AG04449 (cell line): ENCODE data around the gene ST3GAL4.

Source experiments
- CTCF ChIA-PET: fragments of 350-600 bp; formaldehyde crosslinking; extraction: SDS; loops from one replicate; lab custom pipeline; 2021; ENCODE audit warnings: antibody characterized with exemption; lab: Yijun Ruan, JAX
- POLR2A ChIA-PET: fragments of 400-600, 350-600 bp; formaldehyde crosslinking; extraction: SDS; loops from one replicate; lab custom pipeline; 2020; ENCODE audit warnings: antibody characterized with exemption, inconsistent platforms; lab: Yijun Ruan, JAX
- DNase-seq: peaks from one replicate; pipeline ENCODE4 v3.0.0-alpha.2; 2010; ENCODE audit warnings: low read depth, low spot score
- H3K4me3 ChIP-seq: 2 replicates; pipeline ENCODE4 v1.5.1; 2011; ENCODE audit warnings: low read depth, mild to moderate bottlenecking, control low read depth, low read length
- TF ChIP-seq, protein P1 (sequence below): IDR thresholded peaks from one replicate; pipeline ENCODE4 v1.5.1; 2011; ENCODE audit warnings: mild to moderate bottlenecking, moderate library complexity, low read length, control low read depth, inconsistent platforms; ENCODE audit not compliant: insufficient read depth; ENCODE audit errors: missing control alignments

ST3GAL4 gene

GRCh38 chr11:126337126-126337473, 18.4 kb upstream of the ST3GAL4 start:
- ChIA-PET CTCF (interaction anchor here (1.2 kb wide), 1 partner anchor 27 kb away, joined by 3 read pairs; no protein-coding TSS in a partner anchor), POLR2A (no interaction called here)
- DNase-seq: no peak
- TF ChIP-seq, protein P1, sequence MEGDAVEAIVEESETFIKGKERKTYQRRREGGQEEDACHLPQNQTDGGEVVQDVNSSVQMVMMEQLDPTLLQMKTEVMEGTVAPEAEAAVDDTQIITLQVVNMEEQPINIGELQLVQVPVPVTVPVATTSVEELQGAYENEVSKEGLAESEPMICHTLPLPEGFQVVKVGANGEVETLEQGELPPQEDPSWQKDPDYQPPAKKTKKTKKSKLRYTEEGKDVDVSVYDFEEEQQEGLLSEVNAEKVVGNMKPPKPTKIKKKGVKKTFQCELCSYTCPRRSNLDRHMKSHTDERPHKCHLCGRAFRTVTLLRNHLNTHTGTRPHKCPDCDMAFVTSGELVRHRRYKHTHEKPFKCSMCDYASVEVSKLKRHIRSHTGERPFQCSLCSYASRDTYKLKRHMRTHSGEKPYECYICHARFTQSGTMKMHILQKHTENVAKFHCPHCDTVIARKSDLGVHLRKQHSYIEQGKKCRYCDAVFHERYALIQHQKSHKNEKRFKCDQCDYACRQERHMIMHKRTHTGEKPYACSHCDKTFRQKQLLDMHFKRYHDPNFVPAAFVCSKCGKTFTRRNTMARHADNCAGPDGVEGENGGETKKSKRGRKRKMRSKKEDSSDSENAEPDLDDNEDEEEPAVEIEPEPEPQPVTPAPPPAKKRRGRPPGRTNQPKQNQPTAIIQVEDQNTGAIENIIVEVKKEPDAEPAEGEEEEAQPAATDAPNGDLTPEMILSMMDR: no peak
- H3K4me3 ChIP-seq: no peak overlapping the region

- CTCF ChIA-PET: interaction anchor here (1.2 kb wide), 1 partner anchor 27 kb away, joined by 3 read pairs; no protein-coding TSS in a partner anchor
- no peak for DNase-seq
- H3K4me3 ChIP-seq: no peak overlapping the region
- TF ChIP-seq, protein P1: no peak
- POLR2A ChIA-PET: no interaction called here
Measured at GRCh38 chr11:126337474-126338241, 17.8 kb upstream of the ST3GAL4 start.

DNA sequence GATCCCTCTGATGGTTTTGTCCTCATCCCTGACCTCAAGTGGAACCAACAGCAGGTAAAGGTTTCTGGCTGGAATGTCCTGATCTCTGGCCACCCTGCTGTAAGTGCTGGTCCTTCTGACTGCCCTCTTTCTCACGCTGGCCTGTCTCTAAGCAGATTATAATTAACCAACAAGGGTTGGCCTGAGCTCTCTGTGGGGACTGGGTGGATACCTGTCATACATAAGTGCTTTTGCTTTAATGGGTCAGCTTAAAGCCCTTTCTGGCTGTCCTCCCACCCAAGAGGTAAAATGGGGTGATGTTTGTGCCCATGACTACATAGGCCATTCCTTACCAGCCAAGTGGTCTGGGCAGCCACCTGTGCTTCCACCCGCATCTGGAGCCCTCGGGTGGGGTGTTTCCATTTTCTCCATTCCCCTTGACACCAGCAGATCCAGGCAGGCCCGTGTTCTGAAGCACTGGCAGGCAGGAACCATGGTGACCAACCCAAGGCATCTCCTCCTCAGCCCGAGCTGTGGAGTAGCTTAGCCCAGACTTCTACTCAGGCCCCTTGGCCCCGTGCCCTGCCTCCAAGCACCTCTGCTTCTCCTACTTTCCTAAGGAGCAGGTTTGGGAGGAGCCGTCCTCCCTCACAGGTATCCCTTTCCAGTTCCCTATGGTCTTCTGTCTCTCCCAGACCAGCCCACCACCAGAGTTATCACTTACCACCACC, 17.0 kb upstream of the ST3GAL4 start:
- ChIA-PET CTCF (interaction anchor here (2.3 kb wide), 1 partner anchor 28 kb away, joined by 8 read pairs; no protein-coding TSS in a partner anchor), POLR2A (no interaction called here)
- no peak overlapping the region for H3K4me3 ChIP-seq
- no peak for DNase-seq
- TF ChIP-seq, protein P1: no peak

GRCh38 chr11:126339073-126339862, 16.2 kb upstream of the ST3GAL4 start:
- no peak for DNase-seq
- TF ChIP-seq, protein P1: no peak
- H3K4me3 ChIP-seq: no peak overlapping the region
- ChIA-PET CTCF (interaction anchor here (2.3 kb wide), 1 partner anchor 29 kb away, joined by 8 read pairs; no protein-coding TSS in a partner anchor), POLR2A (no interaction called here)

- DNase-seq: no peak
- POLR2A ChIA-PET: interaction anchor here (0.6 kb wide), 1 partner anchor 89 kb away, joined by 3 read pairs; no protein-coding TSS in a partner anchor
- TF ChIP-seq, protein P1: no peak
- CTCF ChIA-PET: interaction anchor here (0.7 to 2.3 kb wide), 2 partner anchors 21 to 29 kb away, joined by 4 to 8 read pairs; no protein-coding TSS in a partner anchor
- no peak overlapping the region for H3K4me3 ChIP-seq
Measured at GRCh38 chr11:126339863-126340434, 15.5 kb upstream of the ST3GAL4 start.
